CD14-positive monocyte (primary cell): ENCODE results near the gene INO80D. TPM values are rescaled to one million over a fixed set of nuclear protein-coding genes. Genes with fewer than 3 reads are reported as not detected.

Source experiments
- DNase-seq, 3 donors: peaks; one replicate each; pipeline ENCODE4 v3.0.0-alpha.2; 2011 to 2022
- H2AFZ ChIP-seq: 2 replicates; pipeline ENCODE4 v1.6.0; 2012; ENCODE audit warnings: mild to moderate bottlenecking, low read depth, low read length, inconsistent platforms; ENCODE audit not compliant: insufficient read depth, poor library complexity, severe bottlenecking
- H3K27ac ChIP-seq, 2 donors: 1 replicate in 1 of 2; 2 replicates in 1 of 2; pipeline ENCODE4 v1.5.1; 2012 to 2013; ENCODE audit warnings: low read length in 2 of 2, control low read depth in 1 of 2, inconsistent platforms in 1 of 2, low read depth in 1 of 2, mild to moderate bottlenecking in 1 of 2
- H3K27me3 ChIP-seq, 2 donors: one replicate each; pipeline versions ENCODE4 v1.6.0 to v1.6.1; 2011 to 2013; ENCODE audit warnings: low read length in 2 of 2; ENCODE audit not compliant: control insufficient read depth in 2 of 2, insufficient read depth in 2 of 2
- H3K36me3 ChIP-seq, 2 donors: replicated peaks in 1 of 2; 1 replicate in 1 of 2; 2 replicates in 1 of 2; pipeline versions ENCODE4 v1.5.1 to v1.6.1; 2012 to 2013; ENCODE audit warnings: low read length in 2 of 2, control low read depth in 1 of 2, inconsistent platforms in 1 of 2, mild to moderate bottlenecking in 1 of 2; ENCODE audit not compliant: insufficient read depth in 2 of 2, control insufficient read depth in 1 of 2
- H3K4me1 ChIP-seq, 2 donors: 1 replicate in 1 of 2; 2 replicates in 1 of 2; pipeline versions ENCODE4 v1.5.1 to v1.6.1; 2012 to 2013; ENCODE audit warnings: low read length in 2 of 2, control low read depth in 1 of 2, inconsistent platforms in 1 of 2, mild to moderate bottlenecking in 1 of 2, moderate library complexity in 1 of 2; ENCODE audit not compliant: insufficient read depth in 2 of 2, control insufficient read depth in 1 of 2
- H3K4me2 ChIP-seq: replicated peaks from 2 replicates; pipeline ENCODE3; 2012; ENCODE audit warnings: low read length, moderate library complexity, mild to moderate bottlenecking; ENCODE audit not compliant: poor library complexity, severe bottlenecking; ENCODE audit errors: extremely low read depth
- H3K4me3 ChIP-seq, 3 experiments: fragments of 200-600 bp in 1 of 3; sonication (generic) in 1 of 3; replicated peaks in 1 of 3; 1 replicate in 2 of 3; 2 replicates in 1 of 3; pipeline ENCODE4 v1.5.1; 2011 to 2013; ENCODE audit warnings: low read length in 3 of 3, mild to moderate bottlenecking in 3 of 3, control low read depth in 2 of 3, low read depth in 2 of 3, inconsistent platforms in 1 of 3, moderate library complexity in 1 of 3
- H3K79me2 ChIP-seq: 2 replicates; pipeline ENCODE4 v1.6.0; 2012; ENCODE audit warnings: mild to moderate bottlenecking, control low read depth, inconsistent platforms, low read length, moderate library complexity; ENCODE audit not compliant: insufficient read depth
- H3K9ac ChIP-seq: 2 replicates; pipeline ENCODE4 v1.6.0; 2017; ENCODE audit warnings: low read length, mild to moderate bottlenecking; ENCODE audit not compliant: insufficient read depth, poor library complexity, severe bottlenecking
- H3K9me3 ChIP-seq, 2 donors: replicated peaks in 1 of 2; 1 replicate in 1 of 2; 2 replicates in 1 of 2; pipeline versions ENCODE4 v1.5.1 to v1.6.1; 2012 to 2013; ENCODE audit warnings: low read length in 2 of 2, control low read depth in 1 of 2; ENCODE audit not compliant: control insufficient read depth in 1 of 2, insufficient read depth in 1 of 2
- H4K20me1 ChIP-seq: 2 replicates; pipeline ENCODE4 v1.6.0; 2012; ENCODE audit warnings: mild to moderate bottlenecking, low read length, control low read depth, moderate library complexity; ENCODE audit not compliant: insufficient read depth
- H3K27ac Mint-ChIP-seq, 7 donors: one replicate each; pipeline ENCODE4 v1.8.0; 2020; ENCODE audit warnings: mild to moderate bottlenecking in 7 of 7, mixed read lengths in 7 of 7, moderate library complexity in 6 of 7, inconsistent platforms in 2 of 7
- H3K27me3 Mint-ChIP-seq, 3 donors: one replicate each; pipeline ENCODE4 v1.8.0; 2021 to 2022; ENCODE audit warnings: low read depth in 3 of 3, mild to moderate bottlenecking in 3 of 3, mixed read lengths in 3 of 3, moderate library complexity in 3 of 3, inconsistent platforms in 1 of 3
- H3K36me3 Mint-ChIP-seq, 2 donors: one replicate each; pipeline ENCODE4 v1.8.0; 2020; ENCODE audit warnings: mixed read lengths in 2 of 2, inconsistent platforms in 1 of 2, mild to moderate bottlenecking in 1 of 2
- H3K4me1 Mint-ChIP-seq: one replicate; pipeline ENCODE4 v1.8.0; 2020; ENCODE audit warnings: mild to moderate bottlenecking, mixed read lengths
- H3K4me3 Mint-ChIP-seq, 2 donors: one replicate each; pipeline ENCODE4 v1.8.0; 2020; ENCODE audit warnings: mild to moderate bottlenecking in 2 of 2, mixed read lengths in 2 of 2, moderate library complexity in 1 of 2
- H3K9me3 Mint-ChIP-seq, 7 donors: one replicate each; pipeline ENCODE4 v1.8.0; 2020 to 2022; ENCODE audit warnings: mixed read lengths in 7 of 7, mild to moderate bottlenecking in 6 of 7, moderate library complexity in 6 of 7, inconsistent platforms in 2 of 7
- WGBS: methylation state at CpG from one replicate; pipeline ENCODE4 v1.1.5; 2013; ENCODE audit warnings: missing lambda C conversion rate; ENCODE audit not compliant: insufficient coverage; 5-methylcytosine and 5-hydroxymethylcytosine counted together
- intact Hi-C, 2 donors: fragments of 100-400 bp; cut with micrococcal nuclease; formaldehyde crosslinking; loops; one replicate each; pipeline versions ENCODE4 v1.15.0 to v1.15.1; 2023
- polyA plus RNA-seq, 3 donors: library from polyadenylated mRNA; depleted of rRNA in 1 of 3; unstranded in 2 of 3; stranded (reverse) in 1 of 3; fragments of 300-500 nt in 2 of 3; fragments of >200 nt in 1 of 3; fragmentation: Illumina TruSeq in 2 of 3; gene quantifications; 1 replicate in 2 of 3; 2 replicates in 1 of 3; pipeline ENCODE4 v1.2.3, GENCODE V29; 2012 to 2021
- TF ChIP-seq, protein P1 (sequence below): fragments of 200-600 bp; IDR thresholded peaks from one replicate; pipeline ENCODE4 v1.8.0; 2022; ENCODE audit warnings: antibody characterized with exemption, mild to moderate bottlenecking

INO80D gene
- polyA plus RNA-seq, 3 donors = 3.8 to 6.1 (median 4.4) TPM

DNA sequence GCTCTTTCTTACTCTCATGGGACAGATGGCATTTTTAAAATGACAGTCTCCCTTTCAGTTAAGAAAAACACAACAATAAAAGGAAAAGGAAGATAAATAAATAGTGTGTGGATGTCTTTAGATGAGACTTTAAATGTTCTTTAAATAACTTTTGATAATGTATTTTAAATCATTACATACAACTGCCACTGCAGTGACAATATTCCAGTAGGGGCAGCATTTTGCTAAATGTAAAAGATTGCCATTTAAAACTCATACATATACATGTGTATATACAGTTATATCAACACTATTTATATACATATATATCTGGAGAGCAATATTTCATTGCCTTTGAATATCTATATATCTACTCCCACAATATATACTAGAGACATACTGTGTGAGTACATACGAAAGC is 90.7 kb downstream of the INO80D start:
- Histone ChIP-seq H3K9me3 (no peaks in the 10 kb centered on the region), H3K36me3 (peaks cover 6 to 49% of the 10 kb centered on the region in 2 donors), H3K4me2 (no peak overlapping the region), H3K9ac (no peak overlapping the region), H4K20me1 (no peaks in the 10 kb centered on the region), H2AFZ (no peak overlapping the region), H3K4me1 (peaks cover 0 to 9% of the 10 kb centered on the region in 2 donors), H3K4me3 (no peak overlapping the region), H3K27me3 (no peaks in the 10 kb centered on the region), H3K79me2 (no peaks in the 10 kb centered on the region), H3K27ac (no peak overlapping the region)
- Mint-ChIP-seq H3K4me1 (peaks cover 21% of the 10 kb centered on the region), H3K4me3 (no peak overlapping the region), H3K27ac (no peak overlapping the region), H3K36me3 (peaks cover 36 to 43% of the 10 kb centered on the region in 2 donors), H3K27me3 (no peaks in the 10 kb centered on the region), H3K9me3 (no peaks in the 10 kb centered on the region)
- no CpG with 5 or more reads among the region's 1 CpG for WGBS
- TF ChIP-seq, protein P1, sequence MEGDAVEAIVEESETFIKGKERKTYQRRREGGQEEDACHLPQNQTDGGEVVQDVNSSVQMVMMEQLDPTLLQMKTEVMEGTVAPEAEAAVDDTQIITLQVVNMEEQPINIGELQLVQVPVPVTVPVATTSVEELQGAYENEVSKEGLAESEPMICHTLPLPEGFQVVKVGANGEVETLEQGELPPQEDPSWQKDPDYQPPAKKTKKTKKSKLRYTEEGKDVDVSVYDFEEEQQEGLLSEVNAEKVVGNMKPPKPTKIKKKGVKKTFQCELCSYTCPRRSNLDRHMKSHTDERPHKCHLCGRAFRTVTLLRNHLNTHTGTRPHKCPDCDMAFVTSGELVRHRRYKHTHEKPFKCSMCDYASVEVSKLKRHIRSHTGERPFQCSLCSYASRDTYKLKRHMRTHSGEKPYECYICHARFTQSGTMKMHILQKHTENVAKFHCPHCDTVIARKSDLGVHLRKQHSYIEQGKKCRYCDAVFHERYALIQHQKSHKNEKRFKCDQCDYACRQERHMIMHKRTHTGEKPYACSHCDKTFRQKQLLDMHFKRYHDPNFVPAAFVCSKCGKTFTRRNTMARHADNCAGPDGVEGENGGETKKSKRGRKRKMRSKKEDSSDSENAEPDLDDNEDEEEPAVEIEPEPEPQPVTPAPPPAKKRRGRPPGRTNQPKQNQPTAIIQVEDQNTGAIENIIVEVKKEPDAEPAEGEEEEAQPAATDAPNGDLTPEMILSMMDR = no peak
- intact Hi-C loops = no loop called here
- no peak for DNase-seq

DNA sequence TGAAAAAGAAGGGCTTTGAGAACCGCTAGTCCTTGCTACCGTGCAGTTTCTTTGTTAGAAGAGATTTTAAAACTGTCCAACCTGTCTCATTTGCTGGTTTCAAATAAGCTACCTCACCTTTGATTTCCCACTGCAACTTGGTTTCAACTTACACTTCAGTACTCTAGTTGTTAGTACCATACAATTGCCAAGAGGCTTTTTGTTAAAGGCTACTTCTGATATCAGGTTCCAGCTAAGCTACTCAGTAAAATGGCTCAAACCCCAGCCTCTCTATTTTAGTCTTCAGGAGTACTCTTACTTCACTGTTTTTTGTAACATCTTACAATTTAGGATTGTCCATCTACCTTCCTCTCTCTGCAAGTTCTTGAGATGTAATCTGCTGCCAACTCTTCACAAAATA is 91.6 kb downstream of the INO80D start:
- Histone ChIP-seq H3K4me2 (no peak overlapping the region), H3K4me3 (no peak overlapping the region), H3K9me3 (no peaks in the 10 kb centered on the region), H3K27ac (no peak overlapping the region), H3K79me2 (no peaks in the 10 kb centered on the region), H2AFZ (no peak overlapping the region), H3K4me1 (peaks cover 0 to 9% of the 10 kb centered on the region in 2 donors), H3K9ac (no peak overlapping the region), H4K20me1 (no peaks in the 10 kb centered on the region), H3K36me3 (peaks cover 4 to 56% of the 10 kb centered on the region in 2 donors), H3K27me3 (no peaks in the 10 kb centered on the region)
- no CpG with 5 or more reads among the region's 2 CpGs for WGBS
- Mint-ChIP-seq H3K4me1 (peaks cover 25% of the 10 kb centered on the region), H3K4me3 (no peak overlapping the region), H3K27ac (no peak overlapping the region), H3K9me3 (no peaks in the 10 kb centered on the region), H3K27me3 (no peaks in the 10 kb centered on the region), H3K36me3 (peaks cover 33 to 41% of the 10 kb centered on the region in 2 donors)
- intact Hi-C loops = no loop called here
- TF ChIP-seq, protein P1 = no peak
- no peak for DNase-seq
